Fibroblast of lung (primary cell): Measurements from ENCODE around the gene EPS8L2. TPM values are rescaled to one million over a fixed set of nuclear protein-coding genes. Genes with fewer than 3 reads are reported as not detected.

Source experiments
- DNase-seq, 2 donors: peaks; one replicate each; pipeline versions ENCODE4 v3.0.0 to v3.0.0-alpha.2; 2010; ENCODE audit warnings: low read depth in 2 of 2
- H2AFZ ChIP-seq: 2 replicates; pipeline ENCODE4 v1.5.1; 2012; ENCODE audit warnings: low read length, control low read depth, inconsistent platforms
- H3K27ac ChIP-seq: 2 replicates; pipeline ENCODE4 v1.5.1; 2011; ENCODE audit warnings: low read length, control low read depth; ENCODE audit not compliant: insufficient read depth
- H3K27me3 ChIP-seq: 2 replicates; pipeline ENCODE4 v1.5.1; 2011; ENCODE audit warnings: mild to moderate bottlenecking, low read length; ENCODE audit not compliant: control insufficient read depth, insufficient read depth
- H3K36me3 ChIP-seq: 2 replicates; pipeline ENCODE4 v1.5.1; 2011; ENCODE audit warnings: low read length; ENCODE audit not compliant: control insufficient read depth, insufficient read depth
- H3K4me1 ChIP-seq: 2 replicates; pipeline ENCODE4 v1.5.1; 2011; ENCODE audit warnings: low read length; ENCODE audit not compliant: control insufficient read depth, insufficient read depth; ENCODE audit errors: extremely low read depth
- H3K4me2 ChIP-seq: 2 replicates; pipeline ENCODE4 v1.5.1; 2011; ENCODE audit warnings: low read length, control low read depth; ENCODE audit not compliant: insufficient read depth; ENCODE audit errors: extremely low read depth
- H3K4me3 ChIP-seq, 4 experiments: fragments of 200-600 bp in 1 of 4; sonication (generic) in 1 of 4; replicated peaks in 1 of 4; 2 replicates each; pipeline ENCODE4 v1.5.1; 2011 to 2016; ENCODE audit warnings: low read length in 4 of 4, low read depth in 3 of 4, mild to moderate bottlenecking in 3 of 4, control low read depth in 2 of 4, inconsistent platforms in 1 of 4, mixed read lengths in 1 of 4; ENCODE audit not compliant: insufficient read depth in 1 of 4; ENCODE audit errors: control extremely low read depth in 1 of 4
- H3K79me2 ChIP-seq: 2 replicates; pipeline ENCODE4 v1.5.1; 2012; ENCODE audit warnings: mild to moderate bottlenecking, low read length, inconsistent platforms; ENCODE audit not compliant: control insufficient read depth, insufficient read depth
- H3K9ac ChIP-seq: 2 replicates; pipeline ENCODE4 v1.5.1; 2011; ENCODE audit warnings: mild to moderate bottlenecking, low read length, control low read depth; ENCODE audit not compliant: insufficient read depth
- H3K9me3 ChIP-seq: 2 replicates; pipeline ENCODE4 v1.5.1; 2012; ENCODE audit warnings: low read depth, low read length; ENCODE audit not compliant: control insufficient read depth, insufficient read depth
- H4K20me1 ChIP-seq: 2 replicates; pipeline ENCODE4 v1.5.1; 2011; ENCODE audit warnings: low read length; ENCODE audit not compliant: control insufficient read depth, insufficient read depth; ENCODE audit errors: extremely low read depth
- CTCF ChIP-seq, 2 donors: IDR thresholded peaks in 1 of 2; conservative IDR thresholded peaks in 1 of 2; 1 replicate in 1 of 2; 2 replicates in 1 of 2; pipeline ENCODE4 v1.5.1; 2011 to 2012; ENCODE audit warnings: low read length in 2 of 2, control low read depth in 1 of 2, inconsistent platforms in 1 of 2, low read depth in 1 of 2, mild to moderate bottlenecking in 1 of 2
- EZH2 ChIP-seq: IDR thresholded peaks from 2 replicates; pipeline ENCODE4 v1.5.1; 2012; ENCODE audit warnings: low read length, control low read depth, mild to moderate bottlenecking; ENCODE audit errors: missing control alignments
- polyA plus RNA-seq, 2 donors: library from polyadenylated mRNA; depleted of rRNA in 1 of 2; stranded (reverse) in 1 of 2; unstranded in 1 of 2; fragments of >200 nt; gene quantifications; 2 replicates each; pipeline ENCODE4 v1.2.1, GENCODE V29; 2011 to 2012; ENCODE audit warnings: missing spikeins in 1 of 2
- total RNA-seq: library from RNA; depleted of rRNA; stranded (reverse); fragments of >200 nt; gene quantifications from 2 replicates; pipeline ENCODE4 v1.2.1, GENCODE V29; 2014

EPS8L2 gene
- total and polyA plus RNA-seq, 2 donors (not counting 1 experiment from before 2014, with no cell fraction given): 18.4 to 54.2 TPM

GRCh38 chr11:703506-703905 lies 2.5 kb upstream of the EPS8L2 start:
- H4K20me1 ChIP-seq: no peaks in the 10 kb centered on the region
- H2AFZ ChIP-seq: no peak overlapping the region
- H3K4me3 ChIP-seq: no peak overlapping the region
- TF ChIP-seq CTCF (conservative IDR thresholded peaks at IDR 0.05 in 1 of 2, IDR thresholded peaks at IDR 0.05 in 1 of 2; ENCODE audit: low read depth in 1 of 2, low read length in 2 of 2) (no peak), EZH2 (no peak)
- no peaks in the 10 kb centered on the region for H3K9me3 ChIP-seq
- no peak overlapping the region for H3K4me2 ChIP-seq
- H3K27me3 ChIP-seq: no peaks in the 10 kb centered on the region
- H3K9ac ChIP-seq: no peak overlapping the region
- H3K27ac ChIP-seq: no peak overlapping the region
- DNase-seq: no peak
- peaks cover 14% of the 10 kb centered on the region for H3K36me3 ChIP-seq
- no peaks in the 10 kb centered on the region for H3K79me2 ChIP-seq
- peaks cover 11% of the 10 kb centered on the region for H3K4me1 ChIP-seq

- Histone ChIP-seq H3K4me3 (no peak overlapping the region), H4K20me1 (no peaks in the 10 kb centered on the region), H3K4me2 (no peak overlapping the region), H3K27me3 (no peaks in the 10 kb centered on the region), H3K9me3 (no peaks in the 10 kb centered on the region), H3K27ac (no peak overlapping the region), H3K4me1 (peaks cover 11% of the 10 kb centered on the region), H3K36me3 (peaks cover 12% of the 10 kb centered on the region), H2AFZ (no peak overlapping the region), H3K79me2 (no peaks in the 10 kb centered on the region), H3K9ac (no peak overlapping the region)
- TF ChIP-seq CTCF (conservative IDR thresholded peaks at IDR 0.05 in 1 of 2, IDR thresholded peaks at IDR 0.05 in 1 of 2; ENCODE audit: low read depth in 1 of 2, low read length in 2 of 2): no peak
- TF ChIP-seq EZH2: no peak
- DNase-seq: no peak
Measured at GRCh38 chr11:704228-704674, 1.8 kb upstream of the EPS8L2 start.

- peak overlapping the region; percentile 37 for H3K9ac ChIP-seq
- peaks cover 11% of the 10 kb centered on the region for H3K4me1 ChIP-seq
- H3K9me3 ChIP-seq: no peaks in the 10 kb centered on the region
- no peak overlapping the region for H2AFZ ChIP-seq
- peak overlapping the region; percentile 20 to 79 (median 24) for H3K4me3 ChIP-seq
- H3K36me3 ChIP-seq: peaks cover 12% of the 10 kb centered on the region
- H3K79me2 ChIP-seq: no peaks in the 10 kb centered on the region
- H3K4me2 ChIP-seq: peak overlapping the region; percentile 71
- no peaks in the 10 kb centered on the region for H3K27me3 ChIP-seq
- no peak overlapping the region for H3K27ac ChIP-seq
- DNase-seq: no peak
- no peaks in the 10 kb centered on the region for H4K20me1 ChIP-seq
- TF ChIP-seq CTCF (conservative IDR thresholded peaks at IDR 0.05 in 1 of 2, IDR thresholded peaks at IDR 0.05 in 1 of 2; ENCODE audit: low read depth in 1 of 2, low read length in 2 of 2): no peak
- TF ChIP-seq EZH2: no peak
Measured at GRCh38 chr11:704781-705645, 1.0 kb upstream of the EPS8L2 start.
